DOHH2 (cell line): ENCODE measurements around the gene TTBK1.

Experiments
- H3F3A ChIP-seq: fragments of 200-600 bp; sonication (generic), shearing (Covaris generic); 2 replicates; pipeline ENCODE4 v1.6.0; 2016; ENCODE audit warnings: antibody characterized with exemption, mild to moderate bottlenecking; ENCODE audit not compliant: control insufficient read depth, insufficient read depth
- H3K27ac ChIP-seq: fragments of 200-600 bp; sonication (generic); 2 replicates; pipeline ENCODE4 v1.5.1; 2014; ENCODE audit warnings: low read depth, mild to moderate bottlenecking, low read length, moderate library complexity
- H3K27me3 ChIP-seq: fragments of 200-600 bp; sonication (generic); 2 replicates; pipeline ENCODE4 v1.6.1; 2014; ENCODE audit warnings: mild to moderate bottlenecking, low read length, mixed read lengths; ENCODE audit not compliant: control insufficient read depth
- H3K36me3 ChIP-seq: fragments of 200-600 bp; sonication (generic); 2 replicates; pipeline ENCODE4 v1.6.1; 2014; ENCODE audit warnings: mild to moderate bottlenecking, low read length, moderate library complexity, mixed read lengths; ENCODE audit not compliant: control insufficient read depth
- H3K4me1 ChIP-seq: fragments of 200-600 bp; sonication (generic); 2 replicates; pipeline ENCODE4 v1.6.1; 2014; ENCODE audit warnings: mild to moderate bottlenecking, low read length, mixed read lengths; ENCODE audit not compliant: control insufficient read depth
- H3K4me2 ChIP-seq: fragments of 200-600 bp; sonication (generic); 2 replicates; pipeline ENCODE4 v1.6.0; 2014; ENCODE audit warnings: mild to moderate bottlenecking, low read length, moderate library complexity
- H3K4me3 ChIP-seq: fragments of 200-600 bp; sonication (generic); 2 replicates; pipeline ENCODE4 v1.5.1; 2014; ENCODE audit warnings: mild to moderate bottlenecking, low read length, mixed read lengths
- H3K79me2 ChIP-seq: fragments of 200-600 bp; sonication (generic); 2 replicates; pipeline ENCODE4 v1.6.1; 2014; ENCODE audit warnings: mild to moderate bottlenecking, low read length, mixed read lengths; ENCODE audit not compliant: control insufficient read depth
- H3K9me2 ChIP-seq: fragments of 200-600 bp; sonication (generic); replicated peaks from 2 replicates; pipeline ENCODE4 v1.6.1; 2014; ENCODE audit warnings: mild to moderate bottlenecking, low read length, mixed read lengths; ENCODE audit not compliant: control insufficient read depth
- H3K9me3 ChIP-seq: fragments of 200-600 bp; sonication (generic); 2 replicates; pipeline ENCODE4 v1.6.1; 2014; ENCODE audit warnings: antibody characterized with exemption, low read length, mixed read lengths; ENCODE audit not compliant: control insufficient read depth, insufficient read depth
- H4K20me1 ChIP-seq: fragments of 200-600 bp; sonication (generic); 2 replicates; pipeline ENCODE4 v1.6.0; 2014; ENCODE audit warnings: low read depth, mild to moderate bottlenecking, antibody characterized with exemption, low read length, moderate library complexity; ENCODE audit not compliant: control insufficient read depth, insufficient read depth
- CTCF ChIP-seq: fragments of 200-600 bp; sonication (generic); IDR thresholded peaks from one replicate; pipeline ENCODE4 v1.5.1; 2014; ENCODE audit warnings: antibody characterized with exemption, mild to moderate bottlenecking, low read depth, low read length; ENCODE audit not compliant: poor library complexity, severe bottlenecking
- EZH2phosphoT487 ChIP-seq: fragments of 200-600 bp; sonication (generic); IDR thresholded peaks from 2 replicates; pipeline ENCODE4 v1.6.1; 2017; ENCODE audit warnings: borderline replicate concordance, mild to moderate bottlenecking, antibody characterized with exemption, low read length, moderate library complexity, mixed read lengths

The TTBK1 gene

GRCh38 chr6:43304882-43305281 lies 61.6 kb downstream of the TTBK1 start:
- no peak overlapping the region for H3K4me3 ChIP-seq
- H4K20me1 ChIP-seq: no peaks in the 10 kb centered on the region
- peaks cover 3% of the 10 kb centered on the region; the same call in 1 of the 2 replicates for H3K79me2 ChIP-seq
- H3K4me1 ChIP-seq: peaks cover 27% of the 10 kb centered on the region
- H3K36me3 ChIP-seq: no peaks in the 10 kb centered on the region; the same call in 1 of the 2 replicates
- no peak for TF ChIP-seq EZH2phosphoT487
- no peak for TF ChIP-seq CTCF
- no peaks in the 10 kb centered on the region for H3F3A ChIP-seq
- no peak overlapping the region for H3K4me2 ChIP-seq
- H3K9me3 ChIP-seq: no peaks in the 10 kb centered on the region
- H3K9me2 ChIP-seq: no peaks in the 10 kb centered on the region
- no peaks in the 10 kb centered on the region for H3K27me3 ChIP-seq
- no peak overlapping the region for H3K27ac ChIP-seq

GRCh38 chr6:43306086-43306485 lies 62.8 kb downstream of the TTBK1 start:
- H4K20me1 ChIP-seq: no peaks in the 10 kb centered on the region
- peaks cover 36% of the 10 kb centered on the region for H3K4me1 ChIP-seq
- H3K79me2 ChIP-seq: peaks cover 3% of the 10 kb centered on the region; the same call in 1 of the 2 replicates
- no peaks in the 10 kb centered on the region; the same call in 1 of the 2 replicates for H3K36me3 ChIP-seq
- TF ChIP-seq EZH2phosphoT487: no peak
- H3K4me3 ChIP-seq: no peak overlapping the region
- H3F3A ChIP-seq: no peaks in the 10 kb centered on the region
- H3K9me3 ChIP-seq: no peaks in the 10 kb centered on the region
- no peak overlapping the region for H3K27ac ChIP-seq
- H3K27me3 ChIP-seq: no peaks in the 10 kb centered on the region
- H3K9me2 ChIP-seq: no peaks in the 10 kb centered on the region
- H3K4me2 ChIP-seq: no peak overlapping the region

GRCh38 chr6:43307451-43308100 lies 64.3 kb downstream of the TTBK1 start:
- no peaks in the 10 kb centered on the region; the same call in 1 of the 2 replicates for H3K36me3 ChIP-seq
- peaks cover 3% of the 10 kb centered on the region; the same call in 1 of the 2 replicates for H3K79me2 ChIP-seq
- peaks cover 51% of the 10 kb centered on the region for H3K4me1 ChIP-seq
- H3K9me2 ChIP-seq: no peaks in the 10 kb centered on the region
- H3F3A ChIP-seq: peaks cover 9% of the 10 kb centered on the region
- H3K4me2 ChIP-seq: peak overlapping the region; percentile 94
- H3K27me3 ChIP-seq: no peaks in the 10 kb centered on the region
- H3K27ac ChIP-seq: no peak overlapping the region
- no peaks in the 10 kb centered on the region for H4K20me1 ChIP-seq
- no peaks in the 10 kb centered on the region for H3K9me3 ChIP-seq
- H3K4me3 ChIP-seq: peak overlapping the region; percentile 74
- TF ChIP-seq EZH2phosphoT487 (no peak), CTCF (no peak)
